WTC11 (cell line): ENCODE data around the gene KLRC2. TPM values are rescaled to one million over a fixed set of nuclear protein-coding genes. Genes with fewer than 3 reads are reported as not detected.

ENCODE experiments used
- total RNA-seq: library from RNA; stranded (reverse); gene quantifications from 3 replicates; pipeline ENCODE4 v1.2.3, GENCODE V29; 2021

Gene KLRC2
- total RNA-seq, 1 experiment from 2014 or later, result not detected

Other genes with a start within 250 kb of the KLRC2 start
- 85.2 to 90.3 TPM (median 87.8 TPM) in 3 replicates for gene GABARAPL1, start 223.1 kb downstream of the KLRC2 start, total RNA-seq
- gene KLRD1, start 128.1 kb downstream of the KLRC2 start, total RNA-seq, result 0.16 to 0.71 TPM (median 0.55 TPM) in 3 replicates
- gene KLRK1, start 46.0 kb downstream of the KLRC2 start, total RNA-seq, result 0.15 to 0.23 TPM in 2 of 3 replicates, not detected in the other
- not detected in 3 replicates for gene KLRC4, start 26.3 kb downstream of the KLRC2 start, total RNA-seq
- not detected in 3 replicates for gene KLRC3, start 15.4 kb downstream of the KLRC2 start, total RNA-seq
- not detected in 3 replicates for gene KLRC1, start 17.4 kb upstream of the KLRC2 start, total RNA-seq
- gene EIF2S3B, start 69.9 kb upstream of the KLRC2 start, total RNA-seq, result 0.55 to 1.0 TPM (median 0.69 TPM) in 3 replicates
- 36.1 to 37.0 TPM (median 36.8 TPM) in 3 replicates for gene MAGOHB, start 177.6 kb upstream of the KLRC2 start, total RNA-seq
- 1.6 to 1.9 TPM (median 1.6 TPM) in 3 replicates for gene STYK1, start 238.0 kb upstream of the KLRC2 start, total RNA-seq